ENCODE results near the gene NUP210. TPM values are rescaled to one million over a fixed set of nuclear protein-coding genes. Genes with fewer than 3 reads are reported as not detected.

NUP210 gene
- total RNA-seq, 1 donor, result 0.45 TPM

DNA sequence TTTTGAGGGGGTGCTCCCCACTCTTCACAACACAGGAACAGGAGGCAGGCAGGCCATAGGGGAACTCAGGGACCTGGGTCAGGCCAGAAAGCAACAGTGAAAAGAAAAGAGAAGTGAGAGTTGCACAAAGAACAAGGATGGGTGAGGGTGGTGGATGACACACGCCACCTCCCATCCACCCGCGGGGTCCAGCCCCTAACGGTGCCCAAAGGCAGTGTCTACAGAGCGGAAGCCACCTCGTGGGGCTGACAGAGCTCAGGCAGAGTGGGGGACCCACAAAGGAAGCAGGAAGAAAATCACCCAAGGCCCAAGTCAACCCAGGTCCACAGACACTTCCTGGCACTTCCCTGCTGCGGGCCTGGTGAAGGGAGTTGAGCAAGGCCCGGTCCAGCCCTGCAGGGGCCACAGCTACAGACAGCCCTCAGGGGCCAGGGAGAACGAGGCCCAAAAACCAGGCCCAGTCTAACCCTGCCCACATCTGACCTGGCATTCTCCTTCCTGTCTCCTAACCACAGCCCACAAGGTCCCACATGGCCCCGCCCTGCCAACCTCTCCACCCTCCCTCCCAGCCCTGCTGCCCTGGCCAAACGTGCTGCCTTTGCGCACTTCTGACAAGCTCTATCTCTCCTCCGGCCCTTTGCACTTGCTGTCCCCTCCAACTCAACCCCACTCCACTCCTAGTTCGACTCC, 5.9 kb downstream of the NUP210 start:
- DNase-seq (ENCODE audit: low read depth), result no peak
- TF ChIP-seq, protein P1, sequence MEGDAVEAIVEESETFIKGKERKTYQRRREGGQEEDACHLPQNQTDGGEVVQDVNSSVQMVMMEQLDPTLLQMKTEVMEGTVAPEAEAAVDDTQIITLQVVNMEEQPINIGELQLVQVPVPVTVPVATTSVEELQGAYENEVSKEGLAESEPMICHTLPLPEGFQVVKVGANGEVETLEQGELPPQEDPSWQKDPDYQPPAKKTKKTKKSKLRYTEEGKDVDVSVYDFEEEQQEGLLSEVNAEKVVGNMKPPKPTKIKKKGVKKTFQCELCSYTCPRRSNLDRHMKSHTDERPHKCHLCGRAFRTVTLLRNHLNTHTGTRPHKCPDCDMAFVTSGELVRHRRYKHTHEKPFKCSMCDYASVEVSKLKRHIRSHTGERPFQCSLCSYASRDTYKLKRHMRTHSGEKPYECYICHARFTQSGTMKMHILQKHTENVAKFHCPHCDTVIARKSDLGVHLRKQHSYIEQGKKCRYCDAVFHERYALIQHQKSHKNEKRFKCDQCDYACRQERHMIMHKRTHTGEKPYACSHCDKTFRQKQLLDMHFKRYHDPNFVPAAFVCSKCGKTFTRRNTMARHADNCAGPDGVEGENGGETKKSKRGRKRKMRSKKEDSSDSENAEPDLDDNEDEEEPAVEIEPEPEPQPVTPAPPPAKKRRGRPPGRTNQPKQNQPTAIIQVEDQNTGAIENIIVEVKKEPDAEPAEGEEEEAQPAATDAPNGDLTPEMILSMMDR (IDR thresholded peaks at IDR 0.05; ENCODE audit: insufficient read depth, low read length), result no peak
- H3K4me3 ChIP-seq (ENCODE audit: low read depth, low read length), result no peak overlapping the region

DNA sequence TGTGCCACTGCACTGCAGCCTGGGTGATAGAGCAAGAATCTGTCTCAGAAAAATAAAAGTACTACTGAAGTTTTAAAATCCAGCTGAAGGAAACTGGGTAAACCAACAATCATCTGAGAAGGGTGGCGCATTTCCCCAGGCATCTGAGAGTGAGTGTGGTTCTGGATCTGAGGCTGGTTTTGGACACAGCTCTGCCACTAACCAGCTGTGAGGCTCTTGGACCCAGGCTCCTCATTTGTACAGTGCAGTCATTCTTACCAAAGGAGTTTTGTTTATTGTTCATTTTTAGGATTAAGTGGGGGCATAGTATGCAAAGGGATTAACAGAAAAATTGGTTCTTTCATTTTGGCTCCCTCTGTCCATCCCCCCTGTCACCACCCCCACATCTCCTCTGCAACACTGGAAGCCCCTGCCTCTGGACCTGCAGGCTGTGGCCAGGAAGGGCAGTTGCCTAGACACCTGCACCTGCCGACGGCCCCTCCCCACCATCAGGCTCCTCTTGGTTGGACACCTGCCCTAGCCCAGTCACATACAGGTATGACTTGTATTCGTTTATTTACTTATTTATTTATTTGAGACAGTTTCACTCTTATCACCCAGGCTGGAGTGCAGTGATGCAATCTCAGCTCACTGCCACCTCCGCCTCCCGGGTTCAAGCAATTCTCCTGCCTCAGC, 8.8 kb downstream of the NUP210 start:
- TF ChIP-seq, protein P1 (IDR thresholded peaks at IDR 0.05; ENCODE audit: insufficient read depth, low read length), result no peak
- no peak for DNase-seq (ENCODE audit: low read depth)

DNA sequence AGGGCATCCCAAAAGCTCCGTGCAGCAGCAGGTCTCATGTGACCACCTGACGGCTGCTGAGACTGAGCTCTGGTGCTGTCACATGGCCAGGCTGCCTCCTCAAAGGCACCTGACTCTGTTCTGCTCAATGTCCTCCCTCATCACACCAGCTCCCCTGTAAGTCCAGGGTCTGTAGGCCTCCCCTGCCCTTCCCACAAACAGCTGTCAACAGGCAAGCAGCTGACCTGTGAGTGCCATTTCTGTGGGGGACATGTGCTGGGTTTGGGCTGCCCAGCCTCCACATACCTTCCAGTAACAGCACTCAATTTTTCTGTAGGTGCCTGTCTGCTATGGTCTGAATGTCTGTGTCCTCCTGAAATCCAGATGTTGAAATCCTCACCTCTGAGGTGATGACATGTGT, 11.2 kb downstream of the NUP210 start:
- no peak for DNase-seq (ENCODE audit: low read depth)
- TF ChIP-seq, protein P1 (IDR thresholded peaks at IDR 0.05; ENCODE audit: insufficient read depth, low read length), result no peak
- H3K4me3 ChIP-seq (ENCODE audit: low read depth, low read length), result no peak overlapping the region

More for the DNA sequence above, 8.8 kb downstream of the NUP210 start:
- no peak overlapping the region for H3K4me3 ChIP-seq (ENCODE audit: low read depth, low read length)

DNA sequence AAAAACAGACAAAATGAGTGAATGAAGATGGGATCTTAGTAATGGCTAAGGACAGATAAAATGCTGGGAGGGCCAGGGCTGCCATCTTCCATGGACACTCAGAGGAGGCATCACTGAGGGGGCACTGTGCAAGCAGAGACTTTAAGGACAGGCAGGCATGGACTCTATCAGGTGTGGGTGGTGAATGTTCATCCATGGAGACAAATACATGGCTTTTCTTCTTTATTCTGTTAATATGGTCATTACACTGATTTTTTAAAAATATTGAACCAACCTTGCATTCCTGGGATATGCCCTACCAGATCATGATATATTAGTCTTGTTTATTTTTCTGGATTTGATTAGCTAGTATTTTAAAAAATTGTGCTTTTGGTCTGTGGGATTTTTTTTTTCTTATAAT, 12.2 kb downstream of the NUP210 start:
- TF ChIP-seq, protein P1 (IDR thresholded peaks at IDR 0.05; ENCODE audit: insufficient read depth, low read length), result no peak
- DNase-seq (ENCODE audit: low read depth), result no peak
- no peak overlapping the region for H3K4me3 ChIP-seq (ENCODE audit: low read depth, low read length)

DNA sequence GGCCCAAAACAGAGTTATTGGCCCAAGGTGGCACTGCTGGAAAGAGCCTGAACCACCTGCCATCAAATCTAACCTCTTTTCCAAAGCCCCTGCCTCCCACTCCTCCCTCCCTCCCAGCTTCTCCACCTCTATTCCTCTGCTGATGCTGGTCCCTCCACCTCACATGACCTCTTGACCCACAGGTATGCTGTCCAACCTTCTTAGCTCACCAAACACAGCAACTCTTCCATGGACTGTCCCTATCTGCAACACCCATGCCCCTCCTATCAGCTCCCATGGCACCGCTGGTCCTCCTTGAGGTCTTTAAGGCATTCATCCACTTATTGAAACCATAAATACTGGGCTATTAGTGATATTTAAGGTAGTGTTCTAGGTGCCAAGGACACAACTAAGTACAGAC, 12.6 kb downstream of the NUP210 start:
- H3K4me3 ChIP-seq (ENCODE audit: low read depth, low read length), result no peak overlapping the region
- DNase-seq (ENCODE audit: low read depth), result no peak
- TF ChIP-seq, protein P1 (IDR thresholded peaks at IDR 0.05; ENCODE audit: insufficient read depth, low read length), result no peak

DNA sequence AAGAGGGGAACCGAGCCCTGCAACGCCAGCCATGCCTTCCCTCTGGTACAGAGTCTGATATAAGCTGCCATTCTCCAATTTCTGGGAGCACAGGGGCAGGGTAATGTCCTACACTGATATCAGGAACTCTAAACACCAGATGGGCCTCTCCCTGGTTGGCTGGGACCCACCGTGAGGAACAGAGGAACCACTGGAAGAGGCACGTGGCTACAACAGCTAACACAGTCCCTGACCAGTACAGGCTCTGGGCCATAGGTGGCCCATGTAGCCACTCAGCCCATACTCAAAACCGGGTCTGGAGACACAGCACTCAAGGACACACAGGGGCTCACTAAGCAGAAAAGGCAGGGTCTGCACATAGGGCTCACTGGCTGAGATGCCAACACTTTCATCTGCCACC, 13.9 kb downstream of the NUP210 start:
- H3K4me3 ChIP-seq (ENCODE audit: low read depth, low read length), result no peak overlapping the region
- TF ChIP-seq, protein P1 (IDR thresholded peaks at IDR 0.05; ENCODE audit: insufficient read depth, low read length), result no peak
- DNase-seq (ENCODE audit: low read depth), result no peak
